ENCODE data around the gene FBLN1.

GRCh38 chr22:45469281-45470073 lies 33.2 kb upstream of the FBLN1 start:
- TF ChIP-seq, protein P1, sequence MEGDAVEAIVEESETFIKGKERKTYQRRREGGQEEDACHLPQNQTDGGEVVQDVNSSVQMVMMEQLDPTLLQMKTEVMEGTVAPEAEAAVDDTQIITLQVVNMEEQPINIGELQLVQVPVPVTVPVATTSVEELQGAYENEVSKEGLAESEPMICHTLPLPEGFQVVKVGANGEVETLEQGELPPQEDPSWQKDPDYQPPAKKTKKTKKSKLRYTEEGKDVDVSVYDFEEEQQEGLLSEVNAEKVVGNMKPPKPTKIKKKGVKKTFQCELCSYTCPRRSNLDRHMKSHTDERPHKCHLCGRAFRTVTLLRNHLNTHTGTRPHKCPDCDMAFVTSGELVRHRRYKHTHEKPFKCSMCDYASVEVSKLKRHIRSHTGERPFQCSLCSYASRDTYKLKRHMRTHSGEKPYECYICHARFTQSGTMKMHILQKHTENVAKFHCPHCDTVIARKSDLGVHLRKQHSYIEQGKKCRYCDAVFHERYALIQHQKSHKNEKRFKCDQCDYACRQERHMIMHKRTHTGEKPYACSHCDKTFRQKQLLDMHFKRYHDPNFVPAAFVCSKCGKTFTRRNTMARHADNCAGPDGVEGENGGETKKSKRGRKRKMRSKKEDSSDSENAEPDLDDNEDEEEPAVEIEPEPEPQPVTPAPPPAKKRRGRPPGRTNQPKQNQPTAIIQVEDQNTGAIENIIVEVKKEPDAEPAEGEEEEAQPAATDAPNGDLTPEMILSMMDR (conservative IDR thresholded peaks at IDR 0.05; ENCODE audit: low read length), result no peak
- no peak for TF ChIP-seq EZH2phosphoT487 (IDR thresholded peaks at IDR 0.05; ENCODE audit: borderline replicate concordance)
